HepG2 (cell line): ENCODE data around the gene TMC4. TPM values are rescaled to one million over a fixed set of nuclear protein-coding genes. Genes with fewer than 3 reads are reported as not detected.

Experiments
- AHR ChIP-seq: IDR thresholded peaks from 2 replicates; pipeline ENCODE4 v1.6.1; 2018; ENCODE audit warnings: missing genetic modification reagents, missing compliant biosample characterization
- ARID5B ChIP-seq: IDR thresholded peaks from 2 replicates; pipeline ENCODE4 v1.4.0; 2020; ENCODE audit warnings: mild to moderate bottlenecking, missing genetic modification reagents
- ATF4 ChIP-seq, 2 experiments: fragments of 450-650 bp in 1 of 2; sonication (generic) in 1 of 2; formaldehyde crosslinking; IDR thresholded peaks; 2 replicates each; pipeline versions ENCODE4 v1.5.0 to v1.8.0; 2020 to 2022; ENCODE audit warnings: mild to moderate bottlenecking in 1 of 2, missing genetic modification reagents in 1 of 2
- CAMTA2 ChIP-seq: sonication (generic); formaldehyde crosslinking; IDR thresholded peaks from 2 replicates; pipeline ENCODE4 v1.4.0; 2020; ENCODE audit warnings: mild to moderate bottlenecking, missing genetic modification reagents, borderline replicate concordance
- CBX2 ChIP-seq, 2 experiments: fragments of 200-600 bp in 1 of 2; sonication (generic); formaldehyde crosslinking in 1 of 2; IDR thresholded peaks; 2 replicates each; pipeline versions ENCODE4 v1.7.0 to v1.8.1; 2018 to 2022; ENCODE audit warnings: low read depth in 2 of 2, low read length in 1 of 2, mild to moderate bottlenecking in 1 of 2, missing genetic modification reagents in 1 of 2
- CREB1 ChIP-seq, 2 experiments: fragments of 450-650 bp in 1 of 2; IDR thresholded peaks; 2 replicates each; pipeline ENCODE4 v1.6.1; 2016 to 2017; ENCODE audit warnings: control low read depth in 1 of 2, mild to moderate bottlenecking in 1 of 2, missing compliant biosample characterization in 1 of 2, missing genetic modification characterization in 1 of 2
- MLLT10 ChIP-seq: sonication (generic); formaldehyde crosslinking; IDR thresholded peaks from 2 replicates; pipeline ENCODE4 v1.4.0; 2020; ENCODE audit warnings: missing genetic modification reagents
- NFIB ChIP-seq: sonication (generic); formaldehyde crosslinking; IDR thresholded peaks from 2 replicates; pipeline ENCODE4 v1.9.0; 2021; ENCODE audit warnings: missing genetic modification reagents, mild to moderate bottlenecking, borderline replicate concordance
- PBX2 ChIP-seq: IDR thresholded peaks from 2 replicates; pipeline ENCODE4 v1.6.1; 2016; ENCODE audit warnings: control low read depth
- POLR2G ChIP-seq: fragments of 200-400 bp; formaldehyde crosslinking; IDR thresholded peaks from 2 replicates; pipeline ENCODE4 v1.6.1; 2018; ENCODE audit warnings: mild to moderate bottlenecking, low read depth, low read length, moderate library complexity
- SOX13 ChIP-seq, 3 experiments: fragments of 450-650 bp in 1 of 3; sonication (generic) in 1 of 3; formaldehyde crosslinking in 1 of 3; IDR thresholded peaks in 2 of 3; conservative IDR thresholded peaks in 1 of 3; 2 replicates each; pipeline versions ENCODE4 v1.5.0 to v1.6.1; 2016 to 2020; ENCODE audit warnings: antibody characterized with exemption in 1 of 3, mild to moderate bottlenecking in 1 of 3, missing compliant biosample characterization in 1 of 3, missing genetic modification reagents in 1 of 3, moderate library complexity in 1 of 3
- SP4 ChIP-seq: sonication (generic); formaldehyde crosslinking; IDR thresholded peaks from 2 replicates; pipeline ENCODE4 v1.8.1; 2023; ENCODE audit warnings: mild to moderate bottlenecking, missing genetic modification reagents
- SRSF1 ChIP-seq: fragments of 200-400 bp; formaldehyde crosslinking; optimal IDR thresholded peaks from 2 replicates; pipeline ENCODE3; 2017; ENCODE audit warnings: mild to moderate bottlenecking, low read depth, low read length, moderate library complexity
- TCF7L2 ChIP-seq: IDR thresholded peaks from 2 replicates; pipeline ENCODE4 v1.6.1; 2011; ENCODE audit warnings: mild to moderate bottlenecking, low read depth, low read length, moderate library complexity
- ZFY ChIP-seq: sonication (generic); formaldehyde crosslinking; IDR thresholded peaks from 2 replicates; pipeline ENCODE4 v1.4.0; 2020; ENCODE audit warnings: missing genetic modification reagents
- ZFYVE20 ChIP-seq: sonication (generic); formaldehyde crosslinking; IDR thresholded peaks from 2 replicates; pipeline ENCODE4 v1.8.0; 2023; ENCODE audit warnings: low read depth, mild to moderate bottlenecking, moderate library complexity, missing genetic modification reagents, borderline replicate concordance
- ZHX1 ChIP-seq: sonication (generic); formaldehyde crosslinking; IDR thresholded peaks from 2 replicates; pipeline ENCODE4 v1.8.1; 2022; ENCODE audit warnings: low read depth, mild to moderate bottlenecking, missing genetic modification reagents
- polyA plus RNA-seq, 8 experiments: library from polyadenylated mRNA; depleted of rRNA in 3 of 8; stranded (reverse) in 7 of 8; unstranded in 1 of 8; fragments of >200 nt; fragmentation: Illumina TruSeq in 4 of 8; extraction: Trizol in 4 of 8; gene quantifications; 2 replicates each; pipeline versions ENCODE4 v1.2.1 to v1.2.3, GENCODE V29; 2011 to 2016; ENCODE audit warnings: low read depth in 4 of 8, missing spikeins in 1 of 8, mixed read lengths in 1 of 8; ENCODE audit not compliant: insufficient read depth in 1 of 8
- total RNA-seq, 5 experiments: library from RNA; depleted of rRNA; stranded (reverse); fragments of >200 nt; fragmentation: Illumina TruSeq; extraction: Trizol; gene quantifications; 2 replicates each; pipeline ENCODE4 v1.2.3, GENCODE V29; 2016; ENCODE audit warnings: low read depth in 1 of 5

The TMC4 gene
- total and polyA plus RNA-seq, 2 of the 13 experiments (the other 11 are each of a cell fraction or from before 2014, with no cell fraction given), result 0.13 to 0.24 TPM

GRCh38 chr19:54115109-54116063, 57.6 kb downstream of the TMC4 start, which contains the start of the genes PRPF31 and TFPT (continued):
- TF ChIP-seq NFIB (CRISPR knock-in tag) (no peak), ZHX1 (peak; percentile 60; the same call in 1 of the 2 replicates), POLR2G (peak; percentile 94), MLLT10 (CRISPR knock-in tag) (no peak), TCF7L2 (no peak), SOX13 (IDR thresholded peaks at IDR 0.05) (no peak), SOX13 (CRISPR knock-in tag; conservative IDR thresholded peaks at IDR 0.05 in 1 of 2, IDR thresholded peaks at IDR 0.05 in 1 of 2) (no peak; a peak in 2 of 4 replicates), ATF4 (CRISPR knock-in tag; IDR thresholded peaks at IDR 0.05) (peak in 1 of 2 experiments; percentile 66; a peak in 2 of 4 replicates), ZFYVE20 (no peak), CBX2 (IDR thresholded peaks at IDR 0.05; ENCODE audit: low read depth, low read length) (no peak), CBX2 (CRISPR knock-in tag; IDR thresholded peaks at IDR 0.05; ENCODE audit: low read depth) (no peak; the same call in 1 of the 2 replicates), ZFY (CRISPR knock-in tag) (peak; percentile 100), AHR (CRISPR knock-in tag) (no peak), PBX2 (no peak), SRSF1 (no peak), CAMTA2 (no peak; the same call in 1 of the 2 replicates), SP4 (CRISPR knock-in tag) (peak; percentile 75; the same call in 1 of the 2 replicates), ARID5B (peak; percentile 25; the same call in 1 of the 2 replicates), CREB1 (IDR thresholded peaks at IDR 0.05) (peak; percentile 98), CREB1 (CRISPR knock-in tag; IDR thresholded peaks at IDR 0.05) (peak; percentile 100)
